Esophagus muscularis mucosa (tissue), 4 donors: Measurements from ENCODE around the gene AP3D1. TPM values are rescaled to one million over a fixed set of nuclear protein-coding genes. Genes with fewer than 3 reads are reported as not detected.
"Not testable (repeated sequence)": the region's sequence is repeated elsewhere in the genome, so short reads cannot be mapped to it uniquely, and the experiment has no call there.

ENCODE experiments used
- DNase-seq: peaks from one replicate; pipeline ENCODE4 v3.0.0-alpha.2; 2017; ENCODE audit errors: extremely low spot score
- H3K27ac ChIP-seq, 4 donors: fragments of 200-600 bp; sonication (generic); replicated peaks in 1 of 4; 1 replicate in 3 of 4; 2 replicates in 1 of 4; pipeline ENCODE4 v1.5.1; 2016 to 2019; ENCODE audit warnings: mild to moderate bottlenecking in 1 of 4
- H3K27me3 ChIP-seq, 4 donors: fragments of 200-600 bp; sonication (generic); one replicate each; pipeline versions ENCODE4 v1.5.1 to v1.6.0; 2016 to 2019
- H3K36me3 ChIP-seq, 4 donors: fragments of 200-600 bp; sonication (generic); one replicate each; pipeline ENCODE4 v1.5.1; 2016 to 2019
- H3K4me1 ChIP-seq, 4 donors: fragments of 200-600 bp; sonication (generic); one replicate each; pipeline ENCODE4 v1.5.1; 2016 to 2019
- H3K4me3 ChIP-seq, 4 donors: fragments of 200-600 bp; sonication (generic); 1 replicate in 2 of 4; 2 replicates in 2 of 4; pipeline ENCODE4 v1.5.1; 2016 to 2019; ENCODE audit warnings: mild to moderate bottlenecking in 4 of 4, moderate library complexity in 1 of 4
- H3K9me3 ChIP-seq, 4 donors: fragments of 200-600 bp; sonication (generic); 1 replicate in 3 of 4; 2 replicates in 1 of 4; pipeline ENCODE4 v1.5.1; 2016 to 2019
- CTCF ChIP-seq, 3 experiments: fragments of 200-600 bp in 2 of 3; fragments of 450-650 bp in 1 of 3; sonication (generic) in 2 of 3; IDR thresholded peaks; one replicate each; pipeline ENCODE4 v1.5.1; 2017 to 2019; ENCODE audit warnings: antibody characterized with exemption in 3 of 3, mild to moderate bottlenecking in 2 of 3, moderate library complexity in 1 of 3
- EP300 ChIP-seq: sonication (generic); formaldehyde crosslinking; IDR thresholded peaks from one replicate; pipeline ENCODE4 v1.6.1; 2017; ENCODE audit warnings: antibody characterized with exemption
- POLR2A ChIP-seq: fragments of 450-650 bp; IDR thresholded peaks from one replicate; pipeline ENCODE4 v1.6.1; 2017; ENCODE audit warnings: antibody characterized with exemption, moderate library complexity, mild to moderate bottlenecking, low read depth
- POLR2AphosphoS5 ChIP-seq, 2 donors: sonication (generic); formaldehyde crosslinking; IDR thresholded peaks; one replicate each; pipeline ENCODE4 v1.6.1; 2017; ENCODE audit warnings: antibody characterized with exemption in 2 of 2
- WGBS: methylation state at CpG from one replicate; pipeline ENCODE4 v1.1.5; 2018; 5-methylcytosine and 5-hydroxymethylcytosine counted together
- intact Hi-C: fragments of 100-400 bp; cut with DNase I; formaldehyde crosslinking; loops from one replicate; pipeline ENCODE4 v1.15.1; 2023
- total RNA-seq, 4 donors: library from RNA; depleted of rRNA; stranded (reverse); fragments of >200 nt; gene quantifications; one replicate each; pipeline versions ENCODE4 v1.1.0 to v1.2.1, GENCODE V29; 2016

Gene AP3D1
- total RNA-seq, 4 donors from 2014 or later, result 76.0 to 156 (median 93.7) TPM

- 0% methylated on average over 7 of the region's 70 CpGs for WGBS
- intact Hi-C loops, result no loop called here
- H3K4me1 ChIP-seq, result peaks cover 35 to 60% (median 54%) of the 10 kb centered on the region in 4 donors
Observed at GRCh38 chr19:2096480-2097202, 54.7 kb downstream of the AP3D1 start, which contains the start of gene IZUMO4. Gene IZUMO4 (plus strand): TSS chr19:2096915. CDS start chr19:2096946, 31 bp downstream.

GRCh38 chr19:2096034-2096479 lies 55.3 kb downstream of the AP3D1 start, which contains the start of gene MOB3A:
Gene MOB3A (minus strand): TSS chr19:2096326. CDS start chr19:2078560, 17,766 bp downstream.
- TF ChIP-seq POLR2A (peak; percentile 84), POLR2AphosphoS5 (IDR thresholded peaks at IDR 0.05) (peak; percentile 85 to 95), CTCF (IDR thresholded peaks at IDR 0.05) (peak; percentile 44 to 60 (median 53)), EP300 (no peak)
- intact Hi-C loops, result no loop called here

More at GRCh38 chr19:2096480-2097202, 54.7 kb downstream of the AP3D1 start, which contains the start of gene IZUMO4:
- DNase-seq, result peak; percentile 99
- H3K27ac ChIP-seq, result peak within 1 kb of the TSS; percentile 91 to 99 (median 94)
- no peaks in the 10 kb centered on the region for H3K27me3 ChIP-seq
- peaks cover 19 to 35% (median 32%) of the 10 kb centered on the region in 4 donors for H3K36me3 ChIP-seq
- no peak for TF ChIP-seq POLR2A
- TF ChIP-seq POLR2AphosphoS5 (IDR thresholded peaks at IDR 0.05), result peak; percentile 34 to 49
- no peak for TF ChIP-seq EP300
- peak; percentile 33 to 62 (median 40) for TF ChIP-seq CTCF (IDR thresholded peaks at IDR 0.05)
- H3K4me3 ChIP-seq, result peak within 1 kb of the TSS; percentile 69 to 83 (median 78)
- H3K9me3 ChIP-seq, result no peaks in the 10 kb centered on the region

GRCh38 chr19:2091926-2092525 lies 59.3 kb downstream of the AP3D1 start:
- H3K27me3 ChIP-seq, H3K9me3 ChIP-seq, intact Hi-C loops, H3K4me3 ChIP-seq, DNase-seq, H3K36me3 ChIP-seq: not testable (repeated sequence)
- Histone ChIP-seq H3K4me1 (peaks cover 52 to 89% (median 89%) of the 10 kb centered on the region in 4 donors), H3K27ac (peak overlapping the region; percentile 91 to 99 (median 94))
- 91% methylated on average over 13 of the region's 13 CpGs for WGBS

More at GRCh38 chr19:2096034-2096479, 55.3 kb downstream of the AP3D1 start, which contains the start of gene MOB3A:
- H3K27ac ChIP-seq, result peak within 1 kb of the TSS; percentile 91 to 99 (median 94)
- H3K4me3 ChIP-seq, result peak within 1 kb of the TSS; percentile 69 to 83 (median 78)
- peaks cover 13 to 29% (median 26%) of the 10 kb centered on the region in 4 donors for H3K36me3 ChIP-seq
- no peaks in the 10 kb centered on the region for H3K27me3 ChIP-seq
- no peaks in the 10 kb centered on the region for H3K9me3 ChIP-seq
- WGBS, result 1% methylated on average over 14 of the region's 56 CpGs
- H3K4me1 ChIP-seq, result peaks cover 40 to 65% (median 60%) of the 10 kb centered on the region in 4 donors
- peak; percentile 97 for DNase-seq

- TF ChIP-seq POLR2AphosphoS5 (IDR thresholded peaks at IDR 0.05) (no peak), EP300 (no peak), CTCF (IDR thresholded peaks at IDR 0.05) (no peak), POLR2A (no peak)
- no peak for DNase-seq
- Histone ChIP-seq H3K36me3 (peaks cover 0 to 10% (median 6%) of the 10 kb centered on the region in 4 donors), H3K4me1 (peaks cover 45 to 100% (median 97%) of the 10 kb centered on the region in 4 donors), H3K27ac (peak overlapping the region; percentile 91 to 99 (median 94)), H3K9me3 (no peaks in the 10 kb centered on the region), H3K4me3 (no peak overlapping the region), H3K27me3 (no peaks in the 10 kb centered on the region)
- WGBS, result 53% methylated on average over 2 of the region's 2 CpGs
- intact Hi-C loops, result no loop called here
Observed at GRCh38 chr19:2089727-2090053, 61.7 kb downstream of the AP3D1 start.
